ENCODE results near the gene CAPN7. TPM values are rescaled to one million over a fixed set of nuclear protein-coding genes. Genes with fewer than 3 reads are reported as not detected.
A peak's percentile ranks its signal among the peaks of the same experiment; 100 is the strongest.
"Not testable (repeated sequence)": the region's sequence is repeated elsewhere in the genome, so short reads cannot be mapped to it uniquely, and the experiment has no call there.

The CAPN7 gene
- total RNA-seq: 10 to 100 TPM; 37.5 to 88.4 (median 59.5) TPM

GRCh38 chr3:15205934-15206661 lies at the start of gene CAPN7:
Gene CAPN7, plus strand, starts transcription at chr3:15206246. Its CDS starts 250 bp downstream, at chr3:15206496.
- no peaks in the 10 kb centered on the region for H3K27me3 ChIP-seq
- H3K27ac ChIP-seq: peak within 1 kb of the TSS; percentile 85 to 100 (median 98)
- ATAC-seq: peak; percentile 98
- peaks cover 0 to 5% of the 10 kb centered on the region in 2 donors for H3K36me3 ChIP-seq
- TF ChIP-seq POLR2AphosphoS5 (IDR thresholded peaks at IDR 0.05) (peak; percentile 90), CTCF (IDR thresholded peaks at IDR 0.05) (peak in 3 of 4 experiments; percentile 45 to 65 (median 65)), EP300 (IDR thresholded peaks at IDR 0.05) (no peak), POLR2A (IDR thresholded peaks at IDR 0.05) (peak; percentile 95)
- H3K4me3 ChIP-seq: peak within 1 kb of the TSS; percentile 73 to 97
- WGBS, 2 donors (ENCODE audit: low coverage in 1 of 2): 0% methylated on average over 3 of the region's 92 CpGs; no CpG with 5 or more reads in 1 of the 2 donors
- H3K9me3 ChIP-seq: no peaks in the 10 kb centered on the region
- peaks cover 4 to 45% (median 16%) of the 10 kb centered on the region in 3 donors for H3K4me1 ChIP-seq

- no peak for ATAC-seq
- no peaks in the 10 kb centered on the region for H3K4me1 ChIP-seq
- TF ChIP-seq CTCF (IDR thresholded peaks at IDR 0.05) (no peak), POLR2AphosphoS5 (IDR thresholded peaks at IDR 0.05) (no peak), EP300 (IDR thresholded peaks at IDR 0.05) (no peak), POLR2A (IDR thresholded peaks at IDR 0.05) (no peak)
- no peak overlapping the region for H3K4me3 ChIP-seq
- peaks cover 0 to 4% (median 0%) of the 10 kb centered on the region in 3 donors for H3K9me3 ChIP-seq
- peaks cover 27% of the 10 kb centered on the region for H3K27me3 ChIP-seq
- H3K36me3 ChIP-seq: no peaks in the 10 kb centered on the region
- no peak overlapping the region for H3K27ac ChIP-seq
These were observed 48.6 kb upstream of the CAPN7 start for GRCh38 chr3:15157441-15157840.

- Histone ChIP-seq H3K36me3 (no peaks in the 10 kb centered on the region), H3K4me1 (no peaks in the 10 kb centered on the region), H3K4me3 (no peak overlapping the region), H3K27me3 (peaks cover 27% of the 10 kb centered on the region), H3K9me3 (peaks cover 0 to 4% (median 0%) of the 10 kb centered on the region in 3 donors), H3K27ac (no peak overlapping the region)
- WGBS, 2 donors (ENCODE audit: low coverage in 1 of 2): 63 to 74% methylated on average over 4 to 5 of the region's 5 CpGs
- no peak for ATAC-seq
- TF ChIP-seq POLR2A (IDR thresholded peaks at IDR 0.05) (no peak), EP300 (IDR thresholded peaks at IDR 0.05) (no peak), POLR2AphosphoS5 (IDR thresholded peaks at IDR 0.05) (no peak), CTCF (IDR thresholded peaks at IDR 0.05) (no peak)
These were observed 46.4 kb upstream of the CAPN7 start for GRCh38 chr3:15159501-15160136.

GRCh38 chr3:15160662-15161061 lies 45.4 kb upstream of the CAPN7 start:
- no peaks in the 10 kb centered on the region for H3K36me3 ChIP-seq
- no peaks in the 10 kb centered on the region for H3K4me1 ChIP-seq
- H3K27me3 ChIP-seq: peaks cover 18% of the 10 kb centered on the region
- H3K27ac ChIP-seq: no peak overlapping the region
- ATAC-seq: no peak
- no peak for TF ChIP-seq EP300 (IDR thresholded peaks at IDR 0.05)
- 73 to 100% methylated on average over 1 to 3 of the region's 3 CpGs for WGBS, 2 donors (ENCODE audit: low coverage in 1 of 2)
- H3K4me3 ChIP-seq: no peak overlapping the region
- peaks cover 0 to 4% (median 0%) of the 10 kb centered on the region in 3 donors for H3K9me3 ChIP-seq

GRCh38 chr3:15161133-15161532 lies 44.9 kb upstream of the CAPN7 start:
- 25% methylated on average over 1 of the region's 1 CpG; no CpG with 5 or more reads in 1 of the 2 donors for WGBS, 2 donors (ENCODE audit: low coverage in 1 of 2)
- Histone ChIP-seq H3K4me3 (no peak overlapping the region), H3K27me3 (peaks cover 13% of the 10 kb centered on the region), H3K36me3 (no peaks in the 10 kb centered on the region), H3K27ac (no peak overlapping the region), H3K4me1 (no peaks in the 10 kb centered on the region), H3K9me3 (peaks cover 0 to 4% (median 0%) of the 10 kb centered on the region in 3 donors)
- ATAC-seq: no peak
- TF ChIP-seq EP300 (IDR thresholded peaks at IDR 0.05): no peak
- no peak for TF ChIP-seq CTCF (IDR thresholded peaks at IDR 0.05)
- no peak for TF ChIP-seq POLR2AphosphoS5 (IDR thresholded peaks at IDR 0.05)
- TF ChIP-seq POLR2A (IDR thresholded peaks at IDR 0.05): no peak

- H3K9me3 ChIP-seq, ATAC-seq: not testable (repeated sequence)
- no CpG with 5 or more reads among the region's 24 CpGs for WGBS, 2 donors (ENCODE audit: low coverage in 1 of 2)
These were observed 42.4 kb upstream of the CAPN7 start for GRCh38 chr3:15163656-15164055.

More at GRCh38 chr3:15163656-15164055, 42.4 kb upstream of the CAPN7 start:
- not testable (repeated sequence) for H3K36me3 ChIP-seq, H3K27me3 ChIP-seq, H3K4me3 ChIP-seq, H3K27ac ChIP-seq, H3K4me1 ChIP-seq

Measured in gastroesophageal sphincter (tissue), 4 donors.